MG63 (cell line): ENCODE data around the gene ARMCX4. TPM values are rescaled to one million over a fixed set of nuclear protein-coding genes. Genes with fewer than 3 reads are reported as not detected.

Experiments used
- DNase-seq: peaks from one replicate; pipeline ENCODE4 v3.0.0-alpha.2; 2020
- H3K27me3 ChIP-seq: fragments of 250-450 bp; sonication (Bioruptor Pico); 2 replicates; pipeline ENCODE4 v1.5.1; 2020; ENCODE audit warnings: mild to moderate bottlenecking, moderate library complexity
- H3K36me3 ChIP-seq: fragments of 250-450 bp; sonication (Bioruptor Pico); 2 replicates; pipeline ENCODE4 v1.5.1; 2020; ENCODE audit warnings: mild to moderate bottlenecking, moderate library complexity
- H3K4me3 ChIP-seq: fragments of 250-450 bp; sonication (Bioruptor Pico); 2 replicates; pipeline ENCODE4 v1.5.1; 2020; ENCODE audit warnings: mild to moderate bottlenecking, moderate library complexity
- H3K9me3 ChIP-seq: fragments of 250-450 bp; sonication (Bioruptor Pico); 2 replicates; pipeline ENCODE4 v1.5.1; 2020; ENCODE audit warnings: mild to moderate bottlenecking, moderate library complexity
- total RNA-seq: library from RNA; depleted of rRNA; stranded (reverse); fragments of >200 nt; shearing (Covaris generic); gene quantifications from 2 replicates; pipeline ENCODE4 v1.2.3, GENCODE V29; 2014; ENCODE audit warnings: low replicate concordance; rRNA removed

Gene ARMCX4
- total RNA-seq, 1 experiment from 2014 or later, result not detected

- Histone ChIP-seq H3K36me3 (no peaks in the 10 kb centered on the region), H3K9me3 (no peaks in the 10 kb centered on the region), H3K4me3 (no peak overlapping the region), H3K27me3 (no peaks in the 10 kb centered on the region)
- DNase-seq, result no peak
Measured at GRCh38 chrX:101530944-101531343, 45.7 kb downstream of the ARMCX4 start.

Other genes with a start within 250 kb of the ARMCX4 start
- gene TAF7L, start 194.1 kb upstream of the ARMCX4 start, total RNA-seq, result 1.1 and 5.0 TPM in 2 replicates
- gene TIMM8A, start 136.7 kb upstream of the ARMCX4 start, total RNA-seq, result 9.6 and 26.6 TPM in 2 replicates
- 0.59 TPM in 1 of 2 replicates, not detected in the other for gene BTK, start 99.3 kb upstream of the ARMCX4 start, total RNA-seq
- gene RPL36A, start 94.4 kb upstream of the ARMCX4 start, total RNA-seq, result 879 and 3,439 TPM in 2 replicates
- gene GLA, start 77.5 kb upstream of the ARMCX4 start, total RNA-seq, result 30.1 and 34.8 TPM in 2 replicates
- gene HNRNPH2, start 77.2 kb upstream of the ARMCX4 start, total RNA-seq, result 25.9 and 40.6 TPM in 2 replicates
- 23.9 and 26.1 TPM in 2 replicates for gene ARMCX1, start 65.1 kb downstream of the ARMCX4 start, total RNA-seq
- gene ARMCX6, start 132.5 kb downstream of the ARMCX4 start, total RNA-seq, result 38.8 and 53.5 TPM in 2 replicates
- 26.3 and 33.7 TPM in 2 replicates for gene ARMCX3, start 137.7 kb downstream of the ARMCX4 start, total RNA-seq
- 23.7 and 38.1 TPM in 2 replicates for gene ARMCX2, start 174.4 kb downstream of the ARMCX4 start, total RNA-seq